ENCODE results near the gene HOXC13.

Gene HOXC13

DNA sequence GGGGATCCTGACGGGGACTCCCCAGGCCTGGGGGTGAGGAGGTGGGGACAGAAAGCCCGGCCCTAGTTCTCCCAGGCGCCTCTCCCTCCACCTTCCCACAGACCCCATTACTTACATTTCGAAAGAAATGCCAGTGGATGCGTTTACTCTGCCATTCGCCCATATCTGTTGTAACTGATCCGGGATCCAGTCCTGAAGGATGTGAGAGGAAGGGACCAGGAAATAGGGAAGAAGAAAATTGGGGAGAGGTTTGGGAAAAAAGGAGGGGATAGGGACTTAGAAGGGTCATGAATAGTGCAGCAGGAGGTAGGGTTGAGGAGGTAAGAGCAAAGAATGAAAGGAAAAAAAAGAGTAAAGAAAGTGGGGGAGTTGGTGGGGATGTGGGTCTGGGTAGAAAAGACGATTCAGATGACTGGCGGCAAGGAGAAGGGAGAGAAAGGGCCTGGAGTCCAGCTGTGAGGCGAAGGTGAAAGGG is 17.2 kb downstream of the HOXC13 start:
- H3K79me2 ChIP-seq (ENCODE audit: insufficient read depth, low read length) = no peaks in the 10 kb centered on the region
- H3K36me3 ChIP-seq (ENCODE audit: insufficient read depth, low read length) = no peaks in the 10 kb centered on the region
- ATAC-seq (ENCODE audit: insufficient read depth, low read depth) = no peak
- H3K4me2 ChIP-seq (ENCODE audit: insufficient read depth, low read length) = no peak overlapping the region
- H3K4me3 ChIP-seq (ENCODE audit: low read depth in 1 of 2, low read length in 2 of 2) = no peak overlapping the region
- no peak overlapping the region for H3K27ac ChIP-seq (ENCODE audit: low read length)
- H3K4me1 ChIP-seq (ENCODE audit: insufficient read depth, low read length) = no peaks in the 10 kb centered on the region
- no peak overlapping the region for H3K9ac ChIP-seq (ENCODE audit: low read depth, low read length)
- no peak overlapping the region for H2AFZ ChIP-seq (ENCODE audit: low read depth, low read length)
- DNase-seq = no peak
- no peaks in the 10 kb centered on the region for H4K20me1 ChIP-seq (ENCODE audit: insufficient read depth, low read length)
- no peak for TF ChIP-seq EZH2 (IDR thresholded peaks at IDR 0.05; ENCODE audit: borderline replicate concordance, low read depth, low read length, severe bottlenecking)
- TF ChIP-seq, protein P1, sequence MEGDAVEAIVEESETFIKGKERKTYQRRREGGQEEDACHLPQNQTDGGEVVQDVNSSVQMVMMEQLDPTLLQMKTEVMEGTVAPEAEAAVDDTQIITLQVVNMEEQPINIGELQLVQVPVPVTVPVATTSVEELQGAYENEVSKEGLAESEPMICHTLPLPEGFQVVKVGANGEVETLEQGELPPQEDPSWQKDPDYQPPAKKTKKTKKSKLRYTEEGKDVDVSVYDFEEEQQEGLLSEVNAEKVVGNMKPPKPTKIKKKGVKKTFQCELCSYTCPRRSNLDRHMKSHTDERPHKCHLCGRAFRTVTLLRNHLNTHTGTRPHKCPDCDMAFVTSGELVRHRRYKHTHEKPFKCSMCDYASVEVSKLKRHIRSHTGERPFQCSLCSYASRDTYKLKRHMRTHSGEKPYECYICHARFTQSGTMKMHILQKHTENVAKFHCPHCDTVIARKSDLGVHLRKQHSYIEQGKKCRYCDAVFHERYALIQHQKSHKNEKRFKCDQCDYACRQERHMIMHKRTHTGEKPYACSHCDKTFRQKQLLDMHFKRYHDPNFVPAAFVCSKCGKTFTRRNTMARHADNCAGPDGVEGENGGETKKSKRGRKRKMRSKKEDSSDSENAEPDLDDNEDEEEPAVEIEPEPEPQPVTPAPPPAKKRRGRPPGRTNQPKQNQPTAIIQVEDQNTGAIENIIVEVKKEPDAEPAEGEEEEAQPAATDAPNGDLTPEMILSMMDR (IDR thresholded peaks at IDR 0.05; ENCODE audit: borderline replicate concordance, extremely low read depth, low read length, poor library complexity, severe bottlenecking) = no peak
- no peaks in the 10 kb centered on the region for H3K9me3 ChIP-seq (ENCODE audit: insufficient read depth, low read length, severe bottlenecking)
- H3K27me3 ChIP-seq (ENCODE audit: insufficient read depth, low read length, poor library complexity) = peaks cover 64% of the 10 kb centered on the region

DNA sequence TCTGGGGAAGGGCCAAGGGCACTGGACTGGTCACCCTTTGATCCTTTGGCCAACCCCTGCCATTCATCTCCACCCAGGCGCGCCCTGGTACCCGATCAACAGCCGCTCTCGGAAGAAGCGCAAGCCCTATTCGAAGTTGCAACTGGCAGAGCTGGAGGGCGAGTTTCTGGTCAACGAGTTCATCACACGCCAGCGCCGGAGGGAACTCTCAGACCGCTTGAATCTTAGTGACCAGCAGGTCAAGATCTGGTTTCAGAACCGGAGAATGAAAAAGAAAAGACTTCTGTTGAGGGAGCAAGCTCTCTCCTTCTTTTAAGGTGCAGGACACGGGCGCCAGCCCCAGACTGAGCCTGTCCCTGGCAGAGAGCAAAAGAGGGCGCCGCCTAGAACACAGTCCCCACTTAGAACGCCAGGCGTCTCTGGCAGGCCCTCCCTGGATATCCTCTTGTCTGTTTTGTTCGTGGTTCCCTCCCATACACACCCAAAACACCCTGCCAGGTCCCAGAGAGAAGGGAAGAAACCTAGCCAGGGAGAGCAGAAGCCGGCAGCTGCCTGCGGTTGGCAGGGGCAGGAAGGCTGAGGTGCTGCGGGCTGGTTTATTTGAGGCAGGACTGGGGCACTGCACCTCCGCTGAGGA is 17.7 kb downstream of the HOXC13 start:
- TF ChIP-seq EZH2 (IDR thresholded peaks at IDR 0.05; ENCODE audit: borderline replicate concordance, low read depth, low read length, severe bottlenecking) = no peak
- TF ChIP-seq, protein P1 (IDR thresholded peaks at IDR 0.05; ENCODE audit: borderline replicate concordance, extremely low read depth, low read length, poor library complexity, severe bottlenecking) = no peak
- no peak overlapping the region for H3K9ac ChIP-seq (ENCODE audit: low read depth, low read length)
- no peak overlapping the region for H3K4me2 ChIP-seq (ENCODE audit: insufficient read depth, low read length)
- no peak overlapping the region for H2AFZ ChIP-seq (ENCODE audit: low read depth, low read length)
- ATAC-seq (ENCODE audit: insufficient read depth, low read depth) = peak; percentile 57; the same call in 2 of the 3 replicates
- no peaks in the 10 kb centered on the region for H3K79me2 ChIP-seq (ENCODE audit: insufficient read depth, low read length)
- H3K4me1 ChIP-seq (ENCODE audit: insufficient read depth, low read length) = no peaks in the 10 kb centered on the region
- H3K27ac ChIP-seq (ENCODE audit: low read length) = no peak overlapping the region
- H3K9me3 ChIP-seq (ENCODE audit: insufficient read depth, low read length, severe bottlenecking) = no peaks in the 10 kb centered on the region
- peaks cover 58% of the 10 kb centered on the region for H3K27me3 ChIP-seq (ENCODE audit: insufficient read depth, low read length, poor library complexity)
- peak; percentile 13 for DNase-seq
- H4K20me1 ChIP-seq (ENCODE audit: insufficient read depth, low read length) = no peaks in the 10 kb centered on the region
- H3K4me3 ChIP-seq (ENCODE audit: low read depth in 1 of 2, low read length in 2 of 2) = no peak overlapping the region
- no peaks in the 10 kb centered on the region for H3K36me3 ChIP-seq (ENCODE audit: insufficient read depth, low read length)

DNA sequence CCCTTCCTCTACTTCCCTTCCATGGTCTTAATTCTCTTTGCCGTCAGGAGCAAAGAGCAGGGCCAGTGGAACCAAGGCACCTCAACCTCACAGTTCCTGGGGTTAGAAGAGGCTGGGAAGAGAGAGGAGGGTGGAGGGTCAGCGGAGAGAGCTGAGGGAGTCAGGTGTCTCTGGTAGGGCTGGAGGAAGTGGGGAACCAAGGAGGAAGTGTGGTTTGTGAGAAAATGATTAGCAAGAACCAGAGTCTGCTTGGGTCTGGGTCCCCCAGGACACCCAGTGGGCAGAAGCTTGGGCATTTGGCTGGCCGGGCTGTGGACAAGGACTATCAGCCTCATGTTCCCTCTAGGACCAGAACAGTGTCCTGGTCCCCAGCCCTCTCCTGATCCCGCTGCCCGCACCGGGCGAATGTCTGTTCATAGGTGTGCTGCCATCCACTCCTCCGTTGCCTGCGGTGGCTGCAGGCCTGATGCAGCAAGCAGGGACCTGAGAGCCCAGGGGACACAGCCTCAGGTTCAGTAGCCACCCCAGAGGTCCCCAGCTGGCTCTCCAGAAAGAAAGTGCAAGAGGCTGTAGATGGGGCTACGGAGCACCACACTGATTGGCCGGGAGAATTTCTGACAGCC is 18.4 kb downstream of the HOXC13 start:
- H3K9ac ChIP-seq (ENCODE audit: low read depth, low read length) = no peak overlapping the region
- TF ChIP-seq EZH2 (IDR thresholded peaks at IDR 0.05; ENCODE audit: borderline replicate concordance, low read depth, low read length, severe bottlenecking) = no peak
- TF ChIP-seq, protein P1 (IDR thresholded peaks at IDR 0.05; ENCODE audit: borderline replicate concordance, extremely low read depth, low read length, poor library complexity, severe bottlenecking) = no peak
- no peak overlapping the region for H3K4me2 ChIP-seq (ENCODE audit: insufficient read depth, low read length)
- no peak overlapping the region for H3K4me3 ChIP-seq (ENCODE audit: low read depth in 1 of 2, low read length in 2 of 2)
- H3K36me3 ChIP-seq (ENCODE audit: insufficient read depth, low read length) = no peaks in the 10 kb centered on the region
- no peaks in the 10 kb centered on the region for H3K9me3 ChIP-seq (ENCODE audit: insufficient read depth, low read length, severe bottlenecking)
- no peak overlapping the region for H2AFZ ChIP-seq (ENCODE audit: low read depth, low read length)
- H4K20me1 ChIP-seq (ENCODE audit: insufficient read depth, low read length) = no peaks in the 10 kb centered on the region
- H3K27me3 ChIP-seq (ENCODE audit: insufficient read depth, low read length, poor library complexity) = peaks cover 56% of the 10 kb centered on the region
- no peaks in the 10 kb centered on the region for H3K4me1 ChIP-seq (ENCODE audit: insufficient read depth, low read length)
- no peak overlapping the region for H3K27ac ChIP-seq (ENCODE audit: low read length)
- no peak for ATAC-seq (ENCODE audit: insufficient read depth, low read depth)
- DNase-seq = no peak
- H3K79me2 ChIP-seq (ENCODE audit: insufficient read depth, low read length) = no peaks in the 10 kb centered on the region
